HG03159 (cell line): ENCODE results near the gene MTA2.

ENCODE experiments used
- ATAC-seq: cut with Tn5 transposase; IDR thresholded peaks from one replicate; pipeline ENCODE4 v1.9.1; 2021; ENCODE audit warnings: mild to moderate bottlenecking, moderate library complexity; ENCODE audit not compliant: unreplicated experiment

Gene MTA2

DNA sequence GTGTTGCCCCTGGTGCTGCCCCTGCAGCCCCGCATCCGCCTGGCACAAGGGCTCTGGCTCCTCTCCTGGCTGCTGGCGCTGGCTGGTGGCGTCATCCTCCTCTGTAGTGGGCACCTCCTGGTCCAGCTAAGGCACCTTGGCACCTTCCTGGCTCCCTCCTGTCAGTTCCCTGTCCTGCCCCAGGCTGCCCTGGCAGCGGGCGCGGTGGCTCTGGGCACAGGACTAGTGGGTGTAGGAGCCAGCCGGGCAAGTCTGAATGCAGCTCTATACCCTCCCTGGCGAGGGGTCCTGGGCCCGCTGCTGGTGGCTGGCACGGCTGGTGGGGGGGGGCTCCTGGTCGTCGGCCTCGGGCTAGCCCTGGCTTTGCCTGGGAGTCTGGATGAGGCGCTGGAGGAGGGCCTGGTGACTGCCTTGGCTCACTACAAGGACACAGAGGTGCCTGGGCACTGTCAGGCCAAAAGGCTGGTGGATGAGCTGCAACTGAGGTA is 11.7 kb upstream of the MTA2 start:
- no peak for ATAC-seq

DNA sequence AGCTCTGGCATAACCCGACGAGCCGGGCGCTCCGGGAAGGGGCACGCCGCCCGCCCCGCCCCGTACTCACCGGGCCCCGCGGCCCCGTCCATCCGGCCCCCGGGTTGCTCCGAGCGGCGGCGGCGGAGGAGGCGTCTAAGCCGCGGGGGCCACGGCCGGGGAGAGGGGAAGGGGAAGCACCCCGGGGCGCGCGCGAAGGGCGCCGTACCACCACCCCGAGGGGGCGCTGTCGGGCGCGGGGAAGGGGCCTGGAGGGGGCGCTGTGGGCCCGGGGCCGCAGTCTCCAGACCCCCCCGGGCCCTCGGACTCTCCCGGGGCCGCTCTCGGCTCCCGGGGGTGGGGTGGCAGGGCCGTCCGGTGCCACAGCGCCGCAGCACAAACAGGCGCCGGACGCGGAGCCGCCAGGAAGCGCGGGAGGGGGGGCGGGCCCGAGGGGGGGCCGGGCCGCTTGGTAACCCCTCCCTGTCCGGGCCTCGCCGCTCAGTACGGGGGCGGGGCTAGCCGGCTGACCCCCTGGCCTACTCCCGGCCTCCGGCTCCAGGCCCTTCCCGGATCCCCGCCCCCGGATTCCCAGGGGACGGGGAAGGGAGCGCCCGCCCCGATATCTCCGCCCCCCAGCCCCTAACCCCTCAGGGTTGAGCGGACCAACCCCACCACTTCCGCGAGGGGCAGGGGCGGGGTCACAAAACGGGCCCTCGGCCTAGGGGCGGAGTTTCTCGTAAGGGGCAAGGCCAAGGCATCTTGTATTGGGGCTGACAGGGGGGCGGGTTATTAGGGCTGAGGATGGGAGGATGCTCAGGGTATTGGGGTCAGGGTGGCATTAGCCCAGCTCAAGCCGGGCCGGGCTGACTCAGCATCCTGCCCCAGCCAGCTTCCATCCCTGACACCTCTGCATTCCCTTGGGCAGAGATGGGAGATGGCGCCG is 11.0 kb upstream of the MTA2 start, which contains the start of the genes EML3 and ROM1:
Gene EML3 (minus strand): TSS at position 410 of the 925 bp plus-strand sequence. CDS start 318 bp downstream, at position 92.
Gene ROM1 (plus strand): TSS at position 892 of the 925 bp plus-strand sequence. CDS start 25 bp downstream, at position 917.
- ATAC-seq, result peak; percentile 66

GRCh38 chr11:62611705-62612365 is 10.2 kb upstream of the MTA2 start:
- ATAC-seq, result peak; percentile 16

DNA sequence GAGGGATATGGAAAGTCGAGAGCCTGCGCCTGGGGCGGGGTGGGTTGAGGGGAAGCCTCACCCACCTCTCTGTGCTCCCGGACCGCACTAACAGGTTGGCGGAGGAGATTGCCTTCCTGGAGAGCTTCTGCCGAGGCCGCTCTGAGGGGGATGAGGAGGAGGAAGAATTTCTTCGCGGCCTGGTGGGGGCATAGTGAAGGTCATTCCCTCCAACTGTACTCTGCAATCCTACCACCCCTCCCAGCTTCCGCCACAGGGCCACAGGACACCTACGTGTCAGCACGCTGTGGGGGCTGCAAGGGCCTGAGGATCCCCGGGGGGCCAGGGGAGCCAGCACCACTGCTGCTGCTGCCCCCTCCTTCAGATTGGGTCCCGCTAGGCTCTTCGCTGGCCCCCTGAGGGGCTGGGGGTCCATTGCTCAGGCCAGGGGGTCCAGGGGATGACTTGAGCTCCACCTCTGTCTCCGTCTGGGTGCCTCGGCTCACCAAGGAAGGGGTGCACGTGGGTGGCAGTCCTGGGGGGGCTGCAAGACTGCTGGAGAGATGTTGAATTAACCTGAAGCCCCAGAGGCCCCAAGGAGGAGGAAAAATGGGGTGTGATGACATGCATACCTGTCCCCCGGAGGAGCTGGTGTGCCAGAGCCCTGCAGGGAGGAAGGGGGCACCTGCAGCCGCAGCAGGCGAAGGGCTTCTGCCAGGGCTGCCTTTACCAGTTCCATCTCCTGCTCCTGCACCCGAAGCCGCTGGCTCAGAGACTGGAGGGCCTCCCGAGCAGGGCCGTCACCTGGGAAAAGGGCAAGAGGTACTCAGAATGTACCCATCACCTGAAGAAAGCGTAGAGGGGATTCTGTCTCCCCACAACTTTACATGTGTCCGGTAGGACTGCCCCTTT is 9.4 kb upstream of the MTA2 start:
- ATAC-seq, result no peak

- ATAC-seq, result no peak
Measured at GRCh38 chr11:62610403-62610802, 8.7 kb upstream of the MTA2 start.

DNA sequence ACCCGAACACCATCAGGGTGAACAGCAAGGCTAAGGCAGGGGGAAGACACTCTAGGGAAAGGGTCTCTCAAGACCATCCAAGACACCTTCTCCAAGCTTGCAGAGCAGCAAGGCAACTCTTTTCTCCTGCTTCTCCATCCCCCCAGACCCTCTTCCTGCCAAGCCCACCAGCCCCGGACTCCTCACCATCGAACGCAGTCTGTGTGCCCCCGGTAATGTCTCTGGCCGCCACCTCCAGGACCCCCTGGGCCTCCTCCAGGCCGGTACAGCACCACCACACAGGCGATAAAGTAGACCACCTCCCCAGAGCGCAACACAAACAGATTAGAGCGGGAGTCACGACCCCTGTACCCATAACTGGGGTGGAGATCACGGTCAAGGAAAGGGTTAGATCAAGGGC is 7.1 kb upstream of the MTA2 start:
- ATAC-seq, result no peak

- no peak for ATAC-seq
Measured at GRCh38 chr11:62607714-62608113, 6.0 kb upstream of the MTA2 start.

- ATAC-seq, result no peak
Measured at GRCh38 chr11:62605902-62606301, 4.2 kb upstream of the MTA2 start.

- ATAC-seq, result no peak
Measured at GRCh38 chr11:62605467-62605866, 3.8 kb upstream of the MTA2 start.

GRCh38 chr11:62604460-62605120 is 2.9 kb upstream of the MTA2 start:
- no peak for ATAC-seq

DNA sequence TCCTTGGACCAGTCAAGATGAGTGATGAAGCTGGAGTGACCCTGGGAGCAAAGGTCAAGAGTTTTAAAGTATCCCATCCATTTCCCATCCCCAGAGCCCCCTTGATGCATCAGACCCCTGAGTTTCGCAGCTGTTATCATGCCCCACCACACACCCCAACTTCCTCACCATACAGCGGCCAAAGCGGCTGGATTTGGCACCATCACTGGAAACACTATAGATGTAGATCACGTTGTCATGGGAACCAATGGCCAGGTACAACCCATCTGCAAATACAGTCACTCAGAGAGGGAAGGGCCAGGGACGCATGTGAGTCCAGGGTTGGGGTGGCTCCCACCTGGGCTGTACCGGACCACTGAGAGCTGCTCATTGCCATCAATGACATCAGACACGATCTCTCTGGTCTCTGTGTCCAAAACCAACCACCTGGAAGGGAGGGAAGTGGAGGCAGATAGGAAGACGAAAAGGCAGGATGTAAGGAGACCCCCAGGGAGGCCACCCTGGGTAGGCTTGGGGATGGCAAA is 2.2 kb upstream of the MTA2 start:
- ATAC-seq, result no peak

DNA sequence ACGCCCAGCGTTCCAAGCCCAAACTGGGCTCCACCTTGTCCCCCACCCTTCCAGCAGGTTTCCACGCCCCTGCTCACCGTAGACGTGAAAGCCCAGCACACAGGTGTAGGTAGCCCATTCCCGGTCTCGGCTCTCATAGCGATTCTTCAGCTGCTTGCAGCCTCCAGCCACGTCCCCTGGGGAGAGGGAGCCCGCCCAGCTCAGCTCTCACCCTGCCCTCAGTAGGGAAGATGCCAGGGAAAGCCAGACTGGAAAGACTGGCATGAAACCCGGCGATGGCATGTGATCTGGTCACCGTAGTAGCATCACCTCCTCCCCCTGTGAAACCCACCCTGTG is 1.4 kb upstream of the MTA2 start:
- ATAC-seq, result no peak

GRCh38 chr11:62602141-62603071 is 741 bp upstream of the MTA2 start:
- no peak for ATAC-seq

DNA sequence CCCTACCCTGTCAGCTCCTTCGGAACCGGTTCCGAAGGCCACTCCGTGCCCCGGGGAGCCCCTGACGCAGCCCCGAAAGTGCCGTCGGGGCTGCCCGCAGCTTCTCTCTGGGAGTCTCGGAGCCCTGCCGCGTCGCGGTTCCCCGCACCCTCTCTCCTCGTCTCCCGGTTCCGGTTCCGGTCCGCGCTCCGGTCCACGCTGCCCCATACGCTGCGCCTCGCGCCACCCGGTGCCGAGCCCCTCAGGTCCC is 618 bp downstream of the MTA2 start:
- peak; percentile 6 for ATAC-seq

DNA sequence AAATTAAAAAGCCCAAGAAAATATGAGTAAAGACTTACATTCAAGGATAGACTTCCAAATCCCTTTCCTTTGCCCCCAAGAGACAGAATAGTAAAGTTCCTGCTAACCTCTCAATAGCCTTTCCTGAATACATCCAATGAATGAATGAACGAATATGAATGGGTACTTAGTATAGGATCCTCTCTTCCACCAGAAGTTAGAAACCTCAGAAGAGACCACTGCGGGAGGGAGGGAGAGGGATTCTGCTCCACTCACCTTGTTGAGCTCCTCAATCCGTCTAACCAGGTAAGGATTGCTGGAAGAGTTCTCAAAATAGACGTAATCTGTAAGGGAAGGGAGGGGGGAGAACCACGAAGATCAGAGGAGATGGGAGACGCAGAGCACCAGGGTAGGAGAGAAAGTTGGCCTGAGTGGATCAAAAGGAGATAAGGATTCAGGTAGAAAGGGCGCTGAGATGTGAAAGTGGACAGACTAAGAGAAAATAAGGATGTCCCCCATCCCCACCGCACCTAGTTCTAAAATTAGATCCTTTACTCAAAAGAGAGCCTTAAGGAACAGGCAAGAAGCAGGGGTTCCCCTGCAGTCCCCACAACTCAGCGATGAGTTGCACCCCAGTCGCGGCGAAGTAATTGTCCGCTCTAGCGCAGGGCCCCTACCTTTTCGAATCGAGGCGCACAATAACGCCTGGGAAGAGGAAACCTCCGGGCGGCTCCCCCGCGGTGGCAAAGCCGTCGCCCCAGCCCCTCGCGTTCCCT is 1.1 kb downstream of the MTA2 start:
- no peak for ATAC-seq

DNA sequence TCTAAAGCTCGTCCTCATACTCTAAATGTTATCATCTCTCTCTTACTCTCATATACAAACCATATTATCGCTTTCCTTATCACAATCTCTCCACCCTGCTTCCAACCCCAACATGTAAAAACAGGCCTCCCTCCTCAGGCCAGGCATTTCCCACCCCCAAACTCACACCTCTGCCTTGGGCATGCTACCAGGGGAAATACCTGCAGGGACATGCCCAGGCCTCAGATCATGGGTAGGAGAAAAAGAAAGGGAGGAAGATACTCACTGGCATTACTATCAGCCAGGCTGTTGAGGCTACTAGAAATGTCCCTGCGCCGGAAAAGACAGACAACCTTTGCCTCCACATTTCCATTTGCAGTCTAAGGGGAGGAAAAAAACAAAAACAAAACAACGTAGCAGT is 1.8 kb downstream of the MTA2 start:
- no peak for ATAC-seq

- peak; percentile 45 for ATAC-seq
Measured at GRCh38 chr11:62599069-62599696, 2.5 kb downstream of the MTA2 start.

DNA sequence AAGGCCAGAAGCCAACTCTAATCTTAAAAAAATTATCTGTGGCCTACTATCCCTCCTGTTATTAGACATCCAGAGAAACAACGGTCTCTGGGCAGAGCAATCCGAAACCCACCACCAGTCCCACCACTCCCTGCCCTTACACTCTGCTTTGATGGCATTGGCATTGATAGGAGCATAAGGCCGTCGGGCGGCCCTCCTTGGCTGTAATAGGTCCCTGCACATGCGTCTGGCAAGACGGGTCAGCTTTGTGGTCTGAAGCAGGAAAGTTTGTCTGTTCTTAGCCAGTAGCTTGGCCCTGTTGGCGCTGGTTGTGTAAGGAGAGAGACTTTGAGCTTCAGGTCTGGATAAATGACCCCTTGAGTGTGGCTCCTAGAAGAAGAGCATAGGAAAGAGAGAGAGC is 6.5 kb downstream of the MTA2 start:
- ATAC-seq, result no peak
